Stimulated activated CD4-positive, alpha-beta T cell treated with anti-CD3 and anti-CD28 coated beads, Interleukin-12 subunit alpha, Interleukin-12 subunit beta, amount 100 ng/mL, for 48 hours (primary cell): Measurements from ENCODE around the gene PTRH2.
"Not testable (repeated sequence)": the region's sequence is repeated elsewhere in the genome, so short reads cannot be mapped to it uniquely, and the experiment has no call there.

Source experiments
- DNase-seq, 3 donors: peaks; one replicate each; pipeline ENCODE4 v3.0.0-alpha.2; 2020; ENCODE audit warnings: low read depth in 2 of 3, low spot score in 1 of 3

The PTRH2 gene

DNA sequence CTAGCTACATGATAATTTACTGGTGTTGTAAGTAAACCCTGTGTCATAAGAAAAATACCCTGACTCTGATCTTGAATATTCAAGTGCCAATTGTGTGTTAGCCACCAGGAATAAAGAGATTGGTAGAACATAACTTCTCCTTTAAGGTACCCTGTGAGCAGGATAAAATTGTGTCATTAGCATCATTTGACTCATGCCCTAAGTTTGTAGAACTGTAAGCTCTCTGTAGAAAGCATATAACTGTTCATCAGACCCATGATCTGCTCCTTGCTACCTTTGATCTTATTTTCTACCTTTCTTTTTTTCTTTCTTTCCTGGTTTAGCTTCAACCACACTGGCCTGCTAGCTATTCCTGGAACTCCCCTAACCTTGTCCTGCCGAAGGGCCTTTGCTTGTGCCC lies 35.8 kb downstream of the PTRH2 start:
- no peak for DNase-seq

GRCh38 chr17:59669944-59670343 lies 37.3 kb downstream of the PTRH2 start:
- no peak for DNase-seq

GRCh38 chr17:59669411-59669810 lies 37.8 kb downstream of the PTRH2 start:
- no peak for DNase-seq

DNA sequence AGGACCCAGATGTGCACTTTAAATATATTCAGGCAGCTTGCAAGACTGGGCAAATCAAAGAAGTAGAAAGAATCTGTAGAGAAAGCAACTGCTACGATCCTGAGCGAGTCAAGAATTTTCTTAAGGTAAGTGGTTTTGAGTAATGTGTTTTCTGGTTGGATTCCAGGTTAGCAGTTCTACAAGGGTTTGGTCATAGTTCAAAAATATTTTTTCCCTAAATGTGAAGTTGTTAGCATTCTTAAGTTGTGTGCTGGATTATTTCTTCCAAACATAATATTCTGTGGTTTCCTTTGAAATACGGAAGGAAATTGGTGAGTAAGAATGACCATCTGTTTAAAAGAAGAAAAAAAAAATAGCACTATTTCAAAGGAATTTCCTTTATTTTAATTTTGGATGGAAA lies 38.4 kb downstream of the PTRH2 start:
- DNase-seq, result no peak

- no peak for DNase-seq
Measured at GRCh38 chr17:59666235-59666634, 41.0 kb downstream of the PTRH2 start.

DNA sequence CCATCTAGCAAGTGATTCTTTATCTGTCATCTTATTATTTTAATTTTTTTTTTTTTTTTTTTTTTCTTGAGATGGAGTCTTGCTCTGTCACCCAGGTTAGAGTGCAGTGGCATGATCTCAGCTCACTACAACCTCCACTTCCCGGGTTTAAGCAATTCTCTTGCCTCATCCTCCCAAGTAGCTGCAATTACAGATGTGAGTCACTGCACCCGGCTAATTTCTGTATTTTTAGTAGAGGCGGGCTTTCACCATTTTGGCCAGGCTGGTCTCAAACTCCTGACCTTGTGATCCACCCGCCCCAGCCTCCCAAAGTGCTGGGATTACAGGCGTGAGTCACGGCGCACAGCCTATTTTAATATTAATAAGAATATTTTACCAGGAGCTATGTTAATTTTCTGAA lies 50.6 kb downstream of the PTRH2 start:
- DNase-seq, result not testable (repeated sequence)

DNA sequence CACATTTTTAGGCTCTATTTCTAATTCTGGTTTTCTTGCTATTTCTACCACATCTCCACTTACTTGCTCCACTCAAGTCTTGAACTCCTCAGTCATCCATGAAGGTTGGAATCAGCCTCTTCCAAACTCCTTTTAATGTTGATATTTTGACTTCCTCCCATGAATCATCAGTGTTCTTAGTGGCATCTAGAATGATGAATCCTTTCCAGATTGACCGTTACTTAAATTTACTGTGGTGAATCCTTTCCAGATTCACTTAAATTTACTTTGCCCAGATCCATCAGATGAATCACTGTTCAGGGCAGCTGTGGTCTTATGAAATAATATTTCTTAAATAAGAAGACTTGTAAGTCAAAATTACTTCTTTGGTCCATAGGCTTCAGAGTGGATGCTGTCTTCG lies 55.1 kb downstream of the PTRH2 start:
- DNase-seq, result no peak

- DNase-seq, result no peak
Measured at GRCh38 chr17:59651346-59651745, 55.9 kb downstream of the PTRH2 start.

DNA sequence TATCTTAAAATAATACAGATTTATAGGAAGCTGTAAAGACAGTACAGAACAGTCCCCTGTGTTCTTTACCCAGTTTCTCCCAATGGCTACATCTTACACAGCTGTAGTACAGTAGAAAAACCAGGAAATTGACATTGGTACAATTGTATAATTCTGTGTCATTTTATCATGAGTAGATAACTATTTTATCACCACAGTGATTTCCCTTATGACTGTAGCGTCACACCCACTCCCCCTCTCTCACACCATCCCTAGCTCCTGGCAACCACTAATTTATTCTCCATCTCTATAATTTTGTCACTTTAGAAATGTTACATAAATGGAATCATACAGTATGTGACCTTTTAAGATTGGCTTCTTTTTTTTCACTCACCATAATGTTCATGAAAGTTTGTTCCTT lies 56.6 kb downstream of the PTRH2 start:
- no peak for DNase-seq

DNA sequence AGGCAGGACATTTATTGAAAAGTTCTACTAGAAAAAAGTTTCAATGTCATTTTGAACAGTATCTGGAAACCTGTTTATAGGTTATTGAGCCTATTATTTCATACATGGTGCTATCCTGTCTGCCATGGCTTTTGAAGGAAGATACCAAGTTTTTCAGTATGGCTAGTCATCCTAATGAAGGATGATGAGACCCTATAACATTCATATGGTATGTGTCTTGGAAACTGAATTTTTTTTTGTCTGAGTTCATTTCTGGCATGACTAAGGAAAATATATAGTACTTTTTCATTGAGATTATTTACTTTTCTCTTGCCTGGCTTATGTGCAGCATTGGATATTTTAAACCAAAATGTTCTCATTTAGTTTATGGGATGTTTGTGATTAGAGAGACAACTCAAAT lies 57.3 kb downstream of the PTRH2 start:
- no peak for DNase-seq
